IMR-90 (cell line): ENCODE measurements around the gene CFDP1.
"Not testable (repeated sequence)": the region's sequence is repeated elsewhere in the genome, so short reads cannot be mapped to it uniquely, and the experiment has no call there.

Source experiments
- CEBPB ChIP-seq: IDR thresholded peaks from 2 replicates; pipeline ENCODE4 v1.6.1; 2012; ENCODE audit warnings: low read depth, low read length, improper control_type of control experiment
- CHD1 ChIP-seq: IDR thresholded peaks from 2 replicates; pipeline ENCODE4 v1.6.1; 2012; ENCODE audit warnings: low read depth, low read length, improper control_type of control experiment
- CTCF ChIP-seq: conservative IDR thresholded peaks from 2 replicates; pipeline ENCODE4 v1.5.1; 2012; ENCODE audit warnings: mild to moderate bottlenecking, low read depth, low read length, improper control_type of control experiment
- FOS ChIP-seq: fragments of 150-350 bp; IDR thresholded peaks from 2 replicates; pipeline ENCODE4 v1.6.1; 2016; ENCODE audit warnings: low read depth, low read length
- MAFK ChIP-seq: IDR thresholded peaks from 2 replicates; pipeline ENCODE4 v1.6.1; 2012; ENCODE audit warnings: low read depth, low read length, improper control_type of control experiment
- MAZ ChIP-seq: IDR thresholded peaks from 2 replicates; pipeline ENCODE4 v1.6.1; 2012; ENCODE audit warnings: low read depth, mild to moderate bottlenecking, low read length, improper control_type of control experiment, moderate library complexity, borderline replicate concordance
- MXI1 ChIP-seq: IDR thresholded peaks from 2 replicates; pipeline ENCODE4 v1.6.1; 2012; ENCODE audit warnings: low read depth, mild to moderate bottlenecking, low read length, moderate library complexity, borderline replicate concordance
- POLR2A ChIP-seq: IDR thresholded peaks from 2 replicates; pipeline ENCODE4 v1.6.1; 2012; ENCODE audit warnings: mild to moderate bottlenecking, low read depth, low read length
- RAD21 ChIP-seq: IDR thresholded peaks from 2 replicates; pipeline ENCODE4 v1.6.1; 2012; ENCODE audit warnings: low read length, improper control_type of control experiment
- RCOR1 ChIP-seq: IDR thresholded peaks from 2 replicates; pipeline ENCODE4 v1.6.1; 2012; ENCODE audit warnings: mild to moderate bottlenecking, low read length, improper control_type of control experiment; ENCODE audit not compliant: insufficient replicate concordance
- USF2 ChIP-seq: fragments of 150-350 bp; IDR thresholded peaks from 2 replicates; pipeline ENCODE4 v1.6.1; 2017; ENCODE audit warnings: mild to moderate bottlenecking, antibody characterized with exemption, low read length, low read depth

GRCh38 chr16:75463389-75464121, 30.3 kb upstream of the CFDP1 start:
- not testable (repeated sequence) for TF ChIP-seq POLR2A, CTCF, MXI1, USF2, RCOR1, MAFK, CHD1, RAD21, CEBPB, FOS, MAZ
